ENCODE results near the gene PTPRR. TPM values are rescaled to one million over a fixed set of nuclear protein-coding genes. Genes with fewer than 3 reads are reported as not detected.

Gene PTPRR
- total RNA-seq, 1 donor from 2014 or later: not detected

GRCh38 chr12:70933133-70933532, 12.6 kb upstream of the PTPRR start:
- Mint-ChIP-seq H3K9me3 (no peaks in the 10 kb centered on the region), H3K4me3 (ENCODE audit: low read depth) (no peak overlapping the region), H3K4me1 (ENCODE audit: low read depth) (no peaks in the 10 kb centered on the region), H3K27me3 (ENCODE audit: low read depth) (no peaks in the 10 kb centered on the region), H3K27ac (no peak overlapping the region), H3K36me3 (ENCODE audit: low read depth) (no peaks in the 10 kb centered on the region)
- intact Hi-C loops (cut with micrococcal nuclease): no loop called here
- no peak for DNase-seq (ENCODE audit: low spot score)

- H3K9me3 Mint-ChIP-seq: no peaks in the 10 kb centered on the region
Measured at GRCh38 chr12:70929029-70929428, 8.5 kb upstream of the PTPRR start.

GRCh38 chr12:70928071-70928470, 7.5 kb upstream of the PTPRR start:
- Mint-ChIP-seq H3K4me3 (ENCODE audit: low read depth) (no peak overlapping the region), H3K4me1 (ENCODE audit: low read depth) (no peaks in the 10 kb centered on the region), H3K27me3 (ENCODE audit: low read depth) (no peaks in the 10 kb centered on the region), H3K36me3 (ENCODE audit: low read depth) (no peaks in the 10 kb centered on the region), H3K27ac (no peak overlapping the region), H3K9me3 (no peaks in the 10 kb centered on the region)
- DNase-seq (ENCODE audit: low spot score): no peak
- intact Hi-C loops (cut with micrococcal nuclease): no loop called here

More at GRCh38 chr12:70929029-70929428, 8.5 kb upstream of the PTPRR start:
- H3K4me3 Mint-ChIP-seq (ENCODE audit: low read depth): no peak overlapping the region
- H3K36me3 Mint-ChIP-seq (ENCODE audit: low read depth): no peaks in the 10 kb centered on the region
- intact Hi-C loops (cut with micrococcal nuclease): no loop called here
- no peak overlapping the region for H3K27ac Mint-ChIP-seq
- DNase-seq (ENCODE audit: low spot score): no peak
- no peaks in the 10 kb centered on the region for H3K4me1 Mint-ChIP-seq (ENCODE audit: low read depth)
- no peaks in the 10 kb centered on the region for H3K27me3 Mint-ChIP-seq (ENCODE audit: low read depth)

DNA sequence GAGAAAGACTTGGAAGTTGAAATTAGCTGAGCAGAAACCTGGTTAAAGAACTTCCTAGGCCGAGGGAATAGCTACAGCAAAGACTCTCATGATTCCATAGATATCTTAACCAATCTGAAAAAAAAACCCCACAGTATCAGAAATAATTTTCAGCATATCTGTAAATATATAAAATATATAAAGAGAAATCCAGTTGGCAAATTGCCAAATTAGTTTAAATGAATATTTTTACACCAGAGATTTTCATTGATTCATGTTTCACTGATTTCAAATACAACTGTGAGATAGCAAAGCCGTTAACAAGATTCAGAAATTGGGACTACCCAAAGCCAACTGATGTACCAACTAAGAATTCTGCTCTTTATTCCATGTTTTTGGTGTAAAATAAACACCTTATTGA, 6.8 kb upstream of the PTPRR start:
- DNase-seq (ENCODE audit: low spot score): no peak
- intact Hi-C loops (cut with micrococcal nuclease): no loop called here
- Mint-ChIP-seq H3K9me3 (no peaks in the 10 kb centered on the region), H3K27ac (no peak overlapping the region), H3K4me1 (ENCODE audit: low read depth) (no peaks in the 10 kb centered on the region), H3K36me3 (ENCODE audit: low read depth) (no peaks in the 10 kb centered on the region), H3K27me3 (ENCODE audit: low read depth) (no peaks in the 10 kb centered on the region), H3K4me3 (ENCODE audit: low read depth) (no peak overlapping the region)

- no peak overlapping the region for H3K27ac Mint-ChIP-seq
- no peaks in the 10 kb centered on the region for H3K9me3 Mint-ChIP-seq
- intact Hi-C loops (cut with micrococcal nuclease): no loop called here
- no peak overlapping the region for H3K4me3 Mint-ChIP-seq (ENCODE audit: low read depth)
- DNase-seq (ENCODE audit: low spot score): no peak
- H3K36me3 Mint-ChIP-seq (ENCODE audit: low read depth): no peaks in the 10 kb centered on the region
- H3K4me1 Mint-ChIP-seq (ENCODE audit: low read depth): no peaks in the 10 kb centered on the region
- peaks cover 2% of the 10 kb centered on the region for H3K27me3 Mint-ChIP-seq (ENCODE audit: low read depth)
Measured at GRCh38 chr12:70925539-70925938, 5.0 kb upstream of the PTPRR start.

- no peak overlapping the region for H3K27ac Mint-ChIP-seq
- no peak overlapping the region for H3K4me3 Mint-ChIP-seq (ENCODE audit: low read depth)
- DNase-seq (ENCODE audit: low spot score): no peak
- no peaks in the 10 kb centered on the region for H3K36me3 Mint-ChIP-seq (ENCODE audit: low read depth)
- peaks cover 6% of the 10 kb centered on the region for H3K27me3 Mint-ChIP-seq (ENCODE audit: low read depth)
- H3K4me1 Mint-ChIP-seq (ENCODE audit: low read depth): no peaks in the 10 kb centered on the region
- H3K9me3 Mint-ChIP-seq: no peaks in the 10 kb centered on the region
- intact Hi-C loops (cut with micrococcal nuclease): no loop called here
Measured at GRCh38 chr12:70920891-70921290, 353 bp upstream of the PTPRR start.

- Mint-ChIP-seq H3K27me3 (ENCODE audit: low read depth) (peaks cover 6% of the 10 kb centered on the region), H3K36me3 (ENCODE audit: low read depth) (no peaks in the 10 kb centered on the region), H3K9me3 (no peaks in the 10 kb centered on the region), H3K4me3 (ENCODE audit: low read depth) (no peak overlapping the region), H3K27ac (no peak overlapping the region), H3K4me1 (ENCODE audit: low read depth) (no peaks in the 10 kb centered on the region)
- intact Hi-C loops (cut with micrococcal nuclease): no loop called here
- no peak for DNase-seq (ENCODE audit: low spot score)
Measured at GRCh38 chr12:70919597-70920035, 922 bp downstream of the PTPRR start.

DNA sequence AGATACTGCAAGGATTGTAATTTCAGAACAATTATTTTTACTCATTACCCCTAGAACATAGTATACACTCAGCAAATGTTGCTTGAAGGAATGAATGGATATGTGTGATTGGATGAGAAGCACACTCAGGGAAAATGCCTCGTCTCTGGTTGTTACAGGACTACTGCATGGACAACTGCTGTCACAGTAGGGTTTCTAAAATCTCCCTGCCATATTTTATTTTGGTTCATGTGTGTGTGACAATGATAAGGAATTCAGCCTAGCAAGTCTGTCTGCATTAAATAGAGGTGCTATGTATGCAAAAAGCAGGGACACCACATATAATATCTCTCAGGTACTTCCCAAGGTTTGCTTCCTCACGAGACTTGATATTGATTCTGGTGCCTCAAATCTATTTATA, 1.4 kb downstream of the PTPRR start:
- Mint-ChIP-seq H3K27ac (no peak overlapping the region), H3K36me3 (ENCODE audit: low read depth) (no peaks in the 10 kb centered on the region), H3K4me3 (ENCODE audit: low read depth) (no peak overlapping the region), H3K4me1 (ENCODE audit: low read depth) (no peaks in the 10 kb centered on the region), H3K9me3 (no peaks in the 10 kb centered on the region), H3K27me3 (ENCODE audit: low read depth) (peaks cover 6% of the 10 kb centered on the region)
- intact Hi-C loops (cut with micrococcal nuclease): no loop called here
- DNase-seq (ENCODE audit: low spot score): no peak

DNA sequence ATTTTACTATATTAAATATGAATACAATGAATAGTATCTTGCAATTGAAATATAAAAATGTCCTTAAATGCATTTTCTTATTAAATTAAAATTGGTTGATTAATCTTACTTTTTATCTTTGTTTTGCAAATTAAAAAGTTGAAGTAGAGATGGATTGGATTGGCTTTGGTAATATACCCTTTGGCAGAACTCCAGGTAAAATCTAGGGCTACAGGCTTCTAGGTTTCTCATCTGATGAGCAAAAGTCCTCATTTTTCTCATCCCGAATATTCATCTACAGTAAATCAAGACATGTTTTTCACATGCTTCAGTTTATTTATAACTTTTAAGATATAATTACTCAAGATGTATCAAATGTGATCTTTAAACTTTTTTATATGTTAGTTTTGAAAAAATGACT, 2.2 kb downstream of the PTPRR start:
- H3K27me3 Mint-ChIP-seq (ENCODE audit: low read depth): peaks cover 6% of the 10 kb centered on the region
- no peaks in the 10 kb centered on the region for H3K4me1 Mint-ChIP-seq (ENCODE audit: low read depth)
- no peak for DNase-seq (ENCODE audit: low spot score)
- intact Hi-C loops (cut with micrococcal nuclease): no loop called here
- no peaks in the 10 kb centered on the region for H3K9me3 Mint-ChIP-seq
- H3K36me3 Mint-ChIP-seq (ENCODE audit: low read depth): no peaks in the 10 kb centered on the region
- H3K4me3 Mint-ChIP-seq (ENCODE audit: low read depth): no peak overlapping the region
- H3K27ac Mint-ChIP-seq: no peak overlapping the region

DNA sequence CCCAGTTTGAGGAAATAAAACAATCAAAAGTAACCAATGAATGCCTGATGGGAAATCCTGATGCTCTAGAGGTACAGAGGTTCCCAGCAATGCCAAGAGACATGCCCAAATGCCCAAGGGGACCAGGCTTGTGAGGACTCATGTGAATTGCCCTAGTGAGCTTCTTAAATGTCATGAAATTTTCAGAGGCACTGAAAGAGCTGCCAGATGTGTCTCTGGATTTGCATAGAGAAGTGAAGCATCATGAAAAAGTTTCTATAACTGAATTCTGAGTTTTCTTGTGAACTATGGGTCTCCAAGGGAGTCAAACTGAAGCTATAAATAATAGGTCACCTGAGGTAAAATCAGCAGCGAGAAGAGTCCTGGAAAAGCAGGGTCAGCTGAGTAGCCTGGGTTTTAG, 9.9 kb downstream of the PTPRR start:
- intact Hi-C loops (cut with micrococcal nuclease): no loop called here
- H3K4me1 Mint-ChIP-seq (ENCODE audit: low read depth): no peaks in the 10 kb centered on the region

DNA sequence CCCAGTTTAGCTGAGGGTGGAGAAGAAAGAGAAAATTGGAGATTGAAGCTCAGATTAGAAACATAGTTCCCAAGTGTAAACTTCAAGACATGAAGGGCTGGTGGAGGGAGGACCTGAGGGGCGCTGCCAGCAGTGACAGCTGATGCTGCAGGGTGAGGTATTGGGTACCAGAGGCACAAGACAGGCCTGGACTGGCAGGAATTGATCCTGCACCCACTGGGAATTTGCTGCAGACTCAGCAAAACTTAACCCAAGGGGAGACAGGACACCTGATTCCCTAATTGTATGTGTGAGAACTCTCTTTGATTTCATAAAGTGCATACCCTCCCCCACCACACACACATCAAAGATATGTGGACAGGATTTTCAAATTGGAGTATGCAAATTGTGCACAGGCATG, 11.6 kb downstream of the PTPRR start:
- Mint-ChIP-seq H3K27ac (no peak overlapping the region), H3K4me1 (ENCODE audit: low read depth) (no peaks in the 10 kb centered on the region), H3K36me3 (ENCODE audit: low read depth) (no peaks in the 10 kb centered on the region), H3K4me3 (ENCODE audit: low read depth) (no peak overlapping the region), H3K9me3 (no peaks in the 10 kb centered on the region), H3K27me3 (ENCODE audit: low read depth) (no peaks in the 10 kb centered on the region)
- DNase-seq (ENCODE audit: low spot score): no peak
- intact Hi-C loops (cut with micrococcal nuclease): no loop called here

More for the DNA sequence above, 9.9 kb downstream of the PTPRR start:
- Mint-ChIP-seq H3K9me3 (no peaks in the 10 kb centered on the region), H3K36me3 (ENCODE audit: low read depth) (no peaks in the 10 kb centered on the region), H3K27ac (no peak overlapping the region), H3K27me3 (ENCODE audit: low read depth) (no peaks in the 10 kb centered on the region), H3K4me3 (ENCODE audit: low read depth) (no peak overlapping the region)
- DNase-seq (ENCODE audit: low spot score): no peak

DNA sequence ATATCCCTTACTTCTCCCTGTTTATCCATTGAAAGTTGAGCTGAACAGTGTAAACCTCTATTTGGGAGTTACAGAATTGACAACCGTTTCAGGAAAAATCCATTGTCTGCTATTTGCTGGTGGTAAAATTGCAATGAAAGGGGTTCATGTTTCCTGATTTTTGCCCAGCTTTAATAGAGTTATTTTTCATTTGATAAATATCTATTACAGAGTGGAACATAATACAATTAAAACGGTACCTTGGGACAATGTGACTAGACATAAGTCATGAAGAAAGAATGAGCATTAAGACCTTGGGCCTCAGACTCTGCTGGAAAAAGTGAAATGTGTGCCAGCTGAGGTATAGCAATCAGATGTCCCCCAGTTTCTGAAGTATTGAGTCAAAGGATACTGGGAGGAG, 13.1 kb downstream of the PTPRR start:
- H3K9me3 Mint-ChIP-seq: no peaks in the 10 kb centered on the region
- DNase-seq (ENCODE audit: low spot score): no peak
- H3K27ac Mint-ChIP-seq: no peak overlapping the region
- no peak overlapping the region for H3K4me3 Mint-ChIP-seq (ENCODE audit: low read depth)
- intact Hi-C loops (cut with micrococcal nuclease): no loop called here
- no peaks in the 10 kb centered on the region for H3K27me3 Mint-ChIP-seq (ENCODE audit: low read depth)
- no peaks in the 10 kb centered on the region for H3K36me3 Mint-ChIP-seq (ENCODE audit: low read depth)
- no peaks in the 10 kb centered on the region for H3K4me1 Mint-ChIP-seq (ENCODE audit: low read depth)

- intact Hi-C loops (cut with micrococcal nuclease): no loop called here
Measured at GRCh38 chr12:70895956-70896355, 24.6 kb downstream of the PTPRR start.

DNA sequence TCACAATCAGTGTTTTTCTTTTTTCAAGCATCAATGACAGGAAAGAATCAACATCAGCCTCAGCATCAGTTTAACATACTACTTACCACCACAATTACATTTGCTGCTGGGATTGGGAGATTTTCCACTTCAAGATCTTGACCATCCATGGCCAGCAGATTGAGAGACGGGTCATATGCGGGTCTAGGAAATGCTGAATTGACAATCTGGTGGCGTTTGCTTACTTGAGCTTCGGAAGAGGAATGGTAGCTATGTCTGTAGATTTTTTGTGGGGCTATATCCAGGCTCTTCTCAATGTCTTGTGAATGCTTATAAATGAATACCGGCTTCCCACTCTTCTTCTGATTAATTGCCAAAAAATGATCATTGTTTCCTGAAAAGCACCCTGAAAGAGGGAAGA, 27.9 kb downstream of the PTPRR start:
- Mint-ChIP-seq H3K9me3 (no peaks in the 10 kb centered on the region), H3K4me1 (ENCODE audit: low read depth) (no peaks in the 10 kb centered on the region), H3K27me3 (ENCODE audit: low read depth) (no peaks in the 10 kb centered on the region), H3K4me3 (ENCODE audit: low read depth) (no peak overlapping the region), H3K36me3 (ENCODE audit: low read depth) (no peaks in the 10 kb centered on the region), H3K27ac (no peak overlapping the region)
- no peak for DNase-seq (ENCODE audit: low spot score)
- intact Hi-C loops (cut with micrococcal nuclease): no loop called here

More at GRCh38 chr12:70895956-70896355, 24.6 kb downstream of the PTPRR start:
- Mint-ChIP-seq H3K36me3 (ENCODE audit: low read depth) (no peaks in the 10 kb centered on the region), H3K27me3 (ENCODE audit: low read depth) (no peaks in the 10 kb centered on the region), H3K4me1 (ENCODE audit: low read depth) (no peaks in the 10 kb centered on the region), H3K9me3 (no peaks in the 10 kb centered on the region), H3K27ac (no peak overlapping the region), H3K4me3 (ENCODE audit: low read depth) (no peak overlapping the region)
- no peak for DNase-seq (ENCODE audit: low spot score)

Data from activated T-helper 2 cell treated with anti-CD3 and anti-CD28 coated beads, Interferon-gamma antibody, Interleukin-2, Interleukin-4, amounts not matched to agents 10 μg/mL and 5 μg/mL and 100 μg/mL, durations not matched to agents 14 hours and 24 hours and 36 hours (primary cell).